NCI-H1694 treated with DMSO at 0.1 percent for 48 hours (cell line): Measurements from ENCODE around the gene DPP10.

Experiments
- DNase-seq: peaks from one replicate; lab custom pipeline; 2025; lab: John Stamatoyannopoulos, UW

Gene DPP10

DNA sequence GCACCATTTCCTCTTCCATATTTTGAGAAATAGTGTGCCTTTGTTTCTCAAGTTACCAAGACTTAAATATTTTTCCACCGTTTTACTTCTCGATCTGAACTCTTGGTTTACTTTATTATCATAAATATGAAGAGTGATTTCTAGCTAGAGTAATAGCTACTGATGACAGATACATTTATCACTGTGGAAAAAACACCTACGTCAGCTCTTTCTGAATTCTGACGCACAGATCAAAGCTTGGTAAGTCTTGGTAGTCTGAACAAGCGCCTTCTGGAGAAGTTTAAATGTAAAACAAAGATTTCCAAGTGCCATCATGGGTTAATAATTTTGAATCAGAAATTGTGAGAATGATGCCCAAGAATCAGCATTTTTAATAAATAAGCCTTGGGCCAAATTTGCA, 367.7 kb downstream of the DPP10 start:
- no peak for DNase-seq

DNA sequence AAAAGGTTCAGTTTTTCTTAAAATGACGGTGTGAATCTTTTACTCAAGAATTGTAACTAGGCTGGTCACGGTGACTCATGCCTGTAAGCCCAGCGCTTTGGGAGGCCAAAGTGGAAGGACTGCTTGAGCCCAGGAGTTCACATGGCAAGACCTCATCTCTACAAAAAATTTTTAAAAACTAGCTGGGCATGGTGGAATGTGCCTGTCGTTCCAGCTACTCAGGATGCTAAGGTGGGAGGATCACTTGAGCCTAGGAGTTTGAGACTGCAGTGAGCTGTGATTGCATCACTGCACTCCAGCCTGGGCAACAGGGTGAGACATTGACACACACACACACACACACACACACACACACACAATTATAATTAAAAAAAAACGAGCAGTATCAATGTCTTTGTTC, 369.8 kb downstream of the DPP10 start:
- DNase-seq = no peak

DNA sequence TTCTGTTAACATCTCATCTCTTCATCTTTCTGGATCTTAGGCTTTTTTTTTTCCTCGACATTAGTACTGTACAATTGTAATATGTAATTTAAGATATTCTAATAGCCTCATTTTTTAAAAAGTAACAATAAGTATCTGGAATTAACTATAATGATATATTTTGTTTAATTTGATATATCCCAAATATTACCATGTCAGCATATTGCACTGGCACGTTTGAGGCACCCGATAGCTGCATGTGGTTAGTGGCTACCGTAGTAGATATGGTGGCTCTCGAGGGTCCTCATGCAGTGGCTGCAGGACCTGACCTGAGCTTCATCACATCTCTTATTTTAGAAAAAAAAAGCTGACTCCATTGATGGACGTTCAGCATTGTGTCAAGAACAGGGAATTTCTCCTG, 371.9 kb downstream of the DPP10 start:
- DNase-seq = no peak

DNA sequence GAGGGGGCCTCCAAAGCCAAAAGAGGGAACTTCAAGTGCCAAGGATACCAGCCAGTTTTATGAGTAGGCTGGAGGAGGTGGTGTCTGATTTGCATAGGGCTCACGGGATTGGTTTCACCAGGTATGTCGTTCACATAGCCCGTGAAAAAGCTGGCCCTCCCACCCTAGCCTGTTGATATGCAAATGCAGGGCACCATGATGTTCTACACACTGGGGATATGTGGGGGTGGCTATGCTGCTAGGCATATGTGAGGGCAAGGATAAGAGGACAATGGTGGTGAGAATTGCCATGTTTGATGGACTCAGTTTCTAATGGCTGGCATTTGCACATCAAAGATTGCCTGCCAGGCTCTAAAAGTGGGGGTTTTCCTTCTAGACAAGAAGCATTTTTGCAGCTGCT, 378.6 kb downstream of the DPP10 start:
- DNase-seq = no peak

DNA sequence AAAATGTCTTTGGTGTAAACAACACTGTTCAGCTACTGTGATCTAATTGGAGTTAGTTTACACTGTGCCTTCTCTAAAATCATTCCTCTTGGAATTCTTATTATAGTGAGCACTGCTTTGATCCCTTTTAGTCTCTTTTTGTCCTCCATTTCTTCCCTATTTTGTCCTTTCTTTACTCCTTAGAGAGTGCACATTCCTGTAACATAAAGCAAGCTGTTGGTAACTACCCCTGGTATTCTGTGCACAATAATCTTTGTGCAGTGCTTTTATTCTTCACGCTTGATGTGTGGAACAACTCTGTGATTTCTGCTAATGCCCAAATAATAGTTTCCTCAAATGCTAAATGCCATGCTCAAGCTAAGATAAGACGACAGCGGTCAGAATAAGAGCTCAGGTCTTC, 401.5 kb downstream of the DPP10 start:
- no peak for DNase-seq

DNA sequence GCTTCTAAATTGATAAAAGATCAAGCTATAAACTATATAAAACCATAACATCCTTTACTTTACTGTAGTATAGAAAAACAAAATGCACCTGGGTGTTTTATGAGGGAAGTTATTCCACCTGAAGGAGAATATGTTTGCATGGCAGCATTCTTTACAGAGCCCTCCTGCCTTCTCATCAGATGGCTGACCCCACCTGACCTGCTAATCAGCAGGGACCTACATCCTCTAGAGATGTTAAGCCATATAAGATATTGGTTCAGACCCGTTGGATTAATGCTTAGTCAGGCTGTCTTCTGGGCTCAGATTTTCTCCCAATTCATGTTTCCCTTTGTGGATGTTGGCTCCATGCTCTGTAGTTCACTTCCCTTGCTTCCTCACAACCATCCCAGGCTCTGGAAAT, 414.8 kb downstream of the DPP10 start:
- no peak for DNase-seq

DNA sequence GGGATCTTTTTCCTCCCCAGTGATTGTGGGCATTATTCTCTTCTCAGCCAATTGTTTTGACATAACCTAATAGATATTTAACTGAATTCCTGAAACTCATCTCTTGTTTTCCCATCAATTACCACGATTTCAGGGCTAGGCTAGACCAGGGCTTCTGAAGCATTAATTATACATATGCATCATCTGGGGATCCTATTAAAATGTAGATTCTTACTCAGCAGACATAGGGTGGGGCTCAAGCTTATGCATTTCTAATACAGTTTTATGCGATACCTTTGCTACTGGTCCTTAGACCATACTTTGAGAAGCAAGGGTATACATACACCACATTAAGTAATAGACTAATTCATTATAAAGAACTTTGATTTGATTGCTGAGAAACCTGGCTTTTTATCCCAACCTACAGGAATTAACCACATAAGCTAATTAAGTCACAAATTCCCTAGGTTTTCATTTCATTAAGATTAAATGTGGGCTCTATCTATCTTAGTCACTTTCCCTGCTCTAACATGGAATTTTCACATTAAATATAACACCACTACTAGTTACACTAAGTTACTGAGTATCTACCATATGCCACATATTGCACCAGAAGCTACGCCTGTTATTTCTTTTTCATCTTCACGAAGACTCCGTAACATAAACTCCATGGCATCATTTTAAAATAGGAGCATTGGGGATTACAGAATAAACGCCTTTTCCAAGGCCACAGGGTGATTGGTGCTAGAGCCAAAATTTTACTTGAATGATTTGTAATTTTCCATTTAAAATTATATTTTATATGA, 417.5 kb downstream of the DPP10 start:
- DNase-seq = no peak

DNA sequence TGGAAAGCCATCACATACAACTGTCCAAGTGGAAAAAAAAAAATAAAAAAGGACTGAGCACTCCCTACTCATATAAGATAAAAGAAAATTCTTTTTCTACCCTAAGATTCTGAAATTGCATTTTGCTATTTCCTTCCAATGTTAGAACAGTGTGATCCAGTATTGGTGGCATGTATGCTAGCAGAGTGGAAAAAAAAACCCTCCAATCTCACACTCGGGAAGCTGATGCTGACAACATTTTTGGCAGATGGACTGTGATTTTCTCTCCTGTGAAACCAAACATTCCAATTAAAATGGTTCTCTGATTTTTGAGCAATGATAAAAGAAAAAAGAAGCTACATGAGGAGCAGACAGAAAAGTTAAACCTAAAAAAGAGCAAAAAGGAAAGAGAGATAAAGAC, 419.8 kb downstream of the DPP10 start:
- peak; percentile 28 for DNase-seq

DNA sequence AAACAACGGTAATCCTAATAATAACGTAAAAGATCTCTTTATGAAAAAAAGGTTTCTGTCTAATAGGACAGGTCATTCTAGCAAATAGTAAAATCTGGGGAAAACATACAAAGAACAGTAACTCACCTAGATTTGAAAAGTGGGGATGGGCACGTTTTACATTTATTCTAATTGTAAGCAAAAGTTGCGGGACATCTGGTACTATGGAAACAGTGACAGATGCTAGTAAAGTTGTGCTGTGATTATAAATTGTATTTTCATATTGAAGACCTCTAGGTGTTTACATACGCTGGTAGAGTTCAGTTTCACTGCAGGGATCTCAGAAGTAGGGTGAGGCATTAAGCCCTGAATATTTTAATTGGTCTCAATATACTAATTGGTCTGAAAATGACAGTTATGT, 422.5 kb downstream of the DPP10 start:
- DNase-seq = peak; percentile 89

DNA sequence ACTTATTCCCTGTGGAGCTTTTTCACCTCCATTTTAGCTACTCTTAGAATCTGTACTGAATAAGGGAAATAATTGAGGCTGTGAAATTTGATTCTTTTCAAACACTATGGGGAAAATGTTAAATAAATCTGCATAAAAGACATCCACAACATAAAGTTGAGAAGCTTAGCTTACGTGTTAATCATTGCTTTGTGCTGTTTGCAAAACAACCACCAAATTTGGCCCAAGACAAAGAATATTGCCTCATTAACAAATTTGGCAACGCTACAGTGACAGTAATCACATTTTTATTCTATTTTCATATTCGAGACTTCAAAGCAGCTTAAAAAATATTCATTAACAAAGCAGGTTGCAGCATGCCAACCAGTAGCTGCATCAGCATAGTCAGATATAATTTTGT, 437.6 kb downstream of the DPP10 start:
- peak; percentile 25 for DNase-seq

DNA sequence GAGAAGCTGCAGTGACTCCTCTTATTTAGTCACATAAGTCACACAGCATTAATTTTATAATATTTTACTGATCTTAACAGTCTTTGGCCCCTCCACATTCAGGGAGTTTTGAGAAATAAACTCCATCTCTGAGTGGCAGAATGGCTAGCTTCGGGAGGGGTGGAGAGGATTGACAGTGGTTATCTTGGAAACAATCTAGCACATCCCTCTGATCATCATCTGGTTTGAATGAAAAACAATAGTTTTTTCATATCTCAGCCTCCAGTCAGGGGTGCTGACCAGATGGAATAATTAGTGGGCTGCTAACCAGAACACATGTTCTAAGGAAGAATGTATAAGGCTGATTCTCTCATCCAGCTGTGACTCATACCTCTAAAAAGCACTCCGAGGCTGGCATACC, 477.5 kb downstream of the DPP10 start:
- DNase-seq = no peak

DNA sequence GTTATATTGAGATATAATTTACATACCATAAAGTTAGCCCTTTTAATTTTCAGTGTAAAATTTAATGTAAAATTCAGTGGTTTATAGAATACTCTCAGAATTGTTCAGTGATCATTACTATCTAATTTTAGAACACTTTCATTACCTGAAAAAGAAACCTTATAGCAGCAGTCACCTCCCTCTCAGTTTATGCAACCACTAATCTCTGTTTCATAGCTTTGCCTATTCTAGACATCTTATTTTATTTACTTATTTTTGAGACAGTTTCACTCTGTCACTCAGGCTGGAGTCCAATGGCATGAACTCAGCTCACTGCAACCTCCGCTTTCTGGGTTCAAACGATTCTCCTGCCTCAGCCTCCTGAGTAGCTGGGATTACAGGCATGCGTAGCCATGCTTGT, 479.6 kb downstream of the DPP10 start:
- DNase-seq = no peak

DNA sequence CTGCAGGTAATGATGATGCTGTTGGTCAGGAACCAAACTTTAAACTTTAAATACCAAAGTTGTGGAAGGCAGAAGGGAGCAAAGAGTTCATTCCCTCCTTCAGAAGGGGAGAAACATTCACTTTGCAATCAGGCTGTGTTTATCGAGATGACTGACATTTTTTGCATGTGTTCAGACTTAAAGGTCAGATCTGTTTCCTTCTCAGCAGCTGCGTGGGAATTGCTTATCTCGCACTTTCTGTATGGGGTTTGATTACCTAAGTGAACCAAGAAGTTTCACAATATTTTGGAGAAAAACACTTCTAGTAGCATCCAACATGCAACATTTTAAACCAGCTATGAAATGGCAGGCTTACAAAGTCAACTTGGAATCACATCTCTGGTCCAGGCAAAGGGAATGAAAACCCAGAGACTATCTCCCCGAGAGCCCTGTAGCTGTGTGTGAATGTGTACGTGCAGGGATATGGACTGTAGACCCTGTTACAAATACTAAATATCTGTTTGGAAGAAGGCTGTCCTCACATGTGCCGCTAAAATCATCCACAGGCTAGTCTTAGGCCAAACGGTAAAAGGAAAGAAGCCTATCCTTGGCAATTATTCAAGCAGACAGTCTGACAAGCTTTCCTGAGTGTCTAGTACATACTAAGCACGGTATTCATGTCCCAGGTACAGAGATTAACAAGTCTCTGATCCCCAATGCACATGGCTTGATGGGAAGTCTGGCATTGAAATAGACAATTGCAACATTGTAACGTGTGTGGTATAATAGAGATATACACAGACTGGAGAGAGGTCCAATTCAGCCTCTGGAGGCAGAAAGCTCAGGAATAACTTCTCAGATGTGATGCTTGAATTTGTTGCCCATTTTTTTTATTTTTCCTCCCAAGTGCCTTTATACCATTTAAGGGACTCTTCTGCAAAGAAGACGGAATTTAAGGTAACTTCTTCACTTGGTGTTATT, 483.1 kb downstream of the DPP10 start:
- no peak for DNase-seq

DNA sequence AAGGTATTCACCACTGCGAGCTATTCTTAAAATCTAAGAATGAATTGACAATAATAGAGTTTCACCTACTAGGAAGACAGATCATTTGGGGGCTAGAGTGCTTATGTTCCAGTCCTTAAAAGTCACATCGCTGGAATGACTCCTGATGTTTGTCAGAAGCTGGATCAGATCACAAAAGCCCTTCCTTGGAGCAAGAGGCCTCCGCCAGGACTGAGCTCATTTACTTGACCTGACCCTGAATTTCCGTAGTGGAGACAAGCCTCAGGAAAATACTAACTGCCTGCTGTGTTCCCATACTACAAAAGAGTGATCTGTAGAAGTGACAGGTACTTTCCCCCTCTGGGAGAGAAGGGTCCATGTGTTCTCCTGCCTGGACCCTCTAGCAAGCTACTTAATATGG, 483.9 kb downstream of the DPP10 start:
- no peak for DNase-seq

DNA sequence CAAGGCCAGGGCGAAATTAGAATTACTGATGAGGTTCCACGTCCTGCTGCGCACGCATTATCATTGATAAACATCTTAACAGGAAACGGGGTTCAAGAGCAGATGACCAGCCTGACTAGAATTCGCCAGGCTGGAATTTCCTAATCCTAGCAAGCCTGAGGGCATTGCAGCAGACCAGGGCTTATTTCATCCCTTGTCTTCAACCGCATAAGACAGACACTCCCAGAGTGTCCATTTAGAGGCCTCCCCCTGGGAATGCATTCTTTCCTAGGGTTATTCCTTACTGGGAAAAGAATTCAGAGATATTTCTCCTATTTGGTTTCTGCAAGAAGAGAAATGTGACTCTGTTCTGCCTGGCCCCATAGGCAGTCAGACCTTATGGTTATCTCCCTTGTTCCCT, 486.8 kb downstream of the DPP10 start:
- DNase-seq = no peak

DNA sequence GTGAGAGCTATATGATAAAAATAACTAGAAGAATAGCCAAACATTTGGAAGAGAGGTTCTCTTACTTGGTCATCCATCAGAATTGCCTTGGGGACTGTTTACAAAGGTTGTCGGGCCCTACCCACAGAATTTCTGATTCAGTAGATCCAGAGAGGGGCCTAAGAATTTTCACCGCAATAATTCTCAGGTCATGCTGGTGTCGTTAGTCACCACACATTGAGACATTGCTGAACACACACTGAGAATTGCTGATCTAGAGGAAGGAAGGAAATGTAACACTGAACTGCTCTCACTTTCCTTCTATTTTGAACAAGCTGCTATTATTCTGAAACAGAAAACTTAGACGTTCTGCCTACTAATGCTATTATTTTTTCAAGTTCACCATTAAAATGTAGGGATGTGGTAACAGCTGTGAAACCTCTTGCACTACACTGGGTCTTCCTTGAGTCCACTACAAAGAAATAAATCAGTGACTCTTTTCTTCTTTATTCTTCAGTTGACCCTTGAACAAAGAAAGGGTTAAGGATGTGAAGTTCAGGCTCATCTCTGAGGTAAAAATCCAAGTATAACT, 491.3 kb downstream of the DPP10 start:
- DNase-seq = no peak

DNA sequence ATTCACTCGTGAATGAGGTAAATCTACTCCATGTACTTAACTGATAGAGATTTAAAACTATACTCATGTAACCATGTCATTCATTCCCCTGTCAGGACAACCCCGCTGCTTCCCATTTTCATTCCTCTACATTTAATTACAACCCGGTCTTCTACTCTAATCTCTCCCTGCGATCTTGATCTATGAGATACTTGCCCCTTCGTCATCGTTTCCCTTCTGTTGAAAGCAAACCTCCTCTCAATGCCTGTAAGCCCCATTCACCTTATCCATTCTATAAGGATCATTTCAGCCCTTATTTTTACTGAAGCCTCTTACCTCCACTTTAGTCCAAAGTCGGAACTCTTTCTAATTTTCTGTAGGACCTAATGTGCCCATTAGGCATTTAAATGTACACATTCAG, 492.6 kb downstream of the DPP10 start:
- DNase-seq = no peak

DNA sequence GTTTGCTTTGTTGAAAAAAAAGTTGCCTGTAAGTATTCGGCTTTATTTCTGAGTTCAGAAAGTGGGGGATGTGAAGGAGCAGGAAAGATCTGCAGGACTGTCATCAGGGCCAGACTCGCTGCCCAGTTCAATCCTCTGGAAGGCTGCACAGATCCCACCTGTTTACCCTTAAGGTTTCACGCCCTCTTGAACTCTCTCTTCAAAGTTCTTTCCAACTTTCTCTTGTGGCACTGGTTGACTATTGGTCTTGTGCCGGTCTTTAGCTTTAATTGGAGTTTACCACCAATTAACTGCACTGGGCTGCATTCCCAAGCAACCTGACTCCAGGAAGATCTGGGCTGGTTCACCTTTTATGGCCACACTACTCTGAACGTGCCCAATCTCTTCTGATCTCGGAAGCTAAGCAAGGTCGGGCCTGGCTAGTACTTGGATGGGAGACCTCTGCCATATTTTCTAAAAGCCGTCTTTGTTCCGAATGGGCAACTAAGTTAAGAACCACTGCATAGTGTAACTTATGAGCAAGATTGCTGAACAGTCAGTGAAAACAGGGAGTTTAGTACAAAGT, 495.0 kb downstream of the DPP10 start:
- no peak for DNase-seq

DNA sequence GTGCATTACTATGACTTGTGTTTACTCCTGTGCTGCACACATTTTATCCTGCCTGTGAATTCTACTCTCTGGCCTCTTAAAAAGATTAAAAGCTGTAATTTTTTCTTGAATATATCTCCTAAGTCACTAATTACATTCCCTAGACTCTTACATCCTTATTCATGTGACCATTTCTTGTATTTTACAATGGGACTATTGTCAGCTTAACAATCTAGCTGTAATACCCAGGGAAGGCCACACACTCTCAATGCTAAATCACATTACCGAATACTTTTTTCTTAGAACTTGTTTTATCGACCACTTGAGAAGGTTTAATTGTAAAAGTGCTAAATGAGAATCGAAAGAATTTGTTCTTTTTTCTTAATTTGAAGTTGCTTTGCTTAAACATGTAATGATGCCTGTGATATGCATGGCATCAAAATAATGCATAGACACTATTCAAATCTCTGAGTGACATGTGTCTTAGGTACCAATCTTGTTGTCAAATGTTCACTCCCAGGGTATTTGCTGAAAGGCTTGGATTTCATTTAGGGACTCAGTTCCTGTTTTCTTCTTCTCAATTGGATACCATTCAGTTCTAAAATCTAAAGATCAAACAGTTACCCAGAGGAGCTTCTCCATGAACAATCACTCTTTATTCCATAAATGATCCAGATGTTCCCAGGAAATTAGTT, 498.5 kb downstream of the DPP10 start:
- DNase-seq = no peak

DNA sequence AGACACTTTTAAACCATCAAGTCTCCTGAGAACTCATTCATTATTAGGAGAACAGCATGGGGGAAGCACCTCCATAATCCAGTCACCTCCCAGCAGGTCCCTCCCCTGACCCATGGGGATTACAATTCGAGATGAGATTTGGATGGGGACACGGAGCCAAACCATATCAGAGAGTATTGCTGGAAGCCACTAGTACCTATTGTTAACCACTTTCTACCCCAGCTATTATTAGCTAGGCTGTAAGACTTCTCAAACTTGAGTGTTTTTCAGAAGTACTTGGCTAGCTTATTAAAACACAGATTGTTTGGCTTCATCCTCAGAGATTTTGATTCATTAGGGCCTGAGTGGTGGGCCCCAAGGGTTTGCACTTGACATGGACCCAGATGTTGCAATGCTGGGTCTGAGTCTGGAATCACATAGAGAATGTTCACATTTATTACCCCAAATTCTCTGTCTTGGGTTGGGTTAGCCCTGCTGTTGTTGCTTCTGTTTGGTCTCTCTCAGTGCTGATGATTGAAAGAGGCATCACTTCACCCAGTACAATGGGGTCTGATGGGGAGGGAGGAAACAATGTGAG, 506.9 kb downstream of the DPP10 start:
- DNase-seq = no peak

DNA sequence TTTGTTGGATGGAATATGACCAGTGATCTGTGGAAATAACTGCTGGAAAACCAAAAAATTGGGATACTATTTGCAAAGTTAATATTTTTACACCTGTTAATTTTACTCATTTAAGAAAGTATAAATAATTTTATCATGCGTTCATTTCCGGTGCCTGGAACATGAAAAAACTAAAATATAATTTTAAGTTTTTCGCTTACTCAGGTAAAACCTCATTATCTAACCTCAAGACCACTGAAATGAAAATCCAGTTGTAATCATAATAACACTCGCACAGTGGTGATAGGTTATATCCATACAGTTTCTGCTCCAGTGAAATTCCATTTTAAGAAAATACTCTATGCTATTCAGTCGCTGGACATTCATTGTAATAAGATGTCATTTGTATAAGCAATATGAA, 517.9 kb downstream of the DPP10 start:
- DNase-seq = no peak

DNA sequence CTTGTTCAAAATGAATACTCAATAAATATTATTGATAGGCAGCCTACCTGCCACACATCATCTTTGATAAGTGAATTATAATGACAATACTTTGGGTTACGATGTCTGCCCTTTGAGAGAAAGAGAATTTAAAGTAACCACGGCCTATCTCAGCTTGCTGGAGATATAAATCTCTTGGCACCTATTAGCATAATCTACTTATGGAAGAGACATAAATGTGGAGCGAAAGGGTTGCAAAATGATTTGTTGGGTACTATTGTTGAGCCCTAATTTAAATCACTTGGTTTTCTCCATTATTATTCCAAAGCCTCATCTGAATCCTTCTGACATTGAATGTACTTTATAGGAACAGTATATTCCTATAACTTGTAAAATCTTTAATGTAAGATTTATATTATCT, 520.1 kb downstream of the DPP10 start:
- no peak for DNase-seq
